Lower lobe of right lung (tissue), 2 donors: ENCODE measurements around the gene PI16. TPM values are rescaled to one million over a fixed set of nuclear protein-coding genes. Genes with fewer than 3 reads are reported as not detected.
A peak's percentile ranks its signal among the peaks of the same experiment; 100 is the strongest.

Experiments
- ATAC-seq, 2 donors: fragments of 200-7000 bp; cut with Tn5 transposase; one replicate each; pipeline ENCODE4 v1.9.1; 2020 to 2022; ENCODE audit warnings: mild to moderate bottlenecking in 2 of 2, moderate library complexity in 2 of 2
- DNase-seq: peaks from one replicate; pipeline ENCODE4 v3.0.0-alpha.2; 2020
- H3K27ac ChIP-seq: fragments of 200-600 bp; one replicate; pipeline ENCODE4 v1.8.0; 2022
- H3K27me3 ChIP-seq: fragments of 200-600 bp; one replicate; pipeline ENCODE4 v1.8.0; 2022; ENCODE audit warnings: low read depth
- H3K36me3 ChIP-seq: fragments of 200-600 bp; one replicate; pipeline ENCODE4 v1.8.0; 2022; ENCODE audit warnings: mild to moderate bottlenecking
- H3K4me1 ChIP-seq: fragments of 200-600 bp; one replicate; pipeline ENCODE4 v1.8.0; 2022
- H3K4me3 ChIP-seq: fragments of 200-600 bp; one replicate; pipeline ENCODE4 v1.8.0; 2022; ENCODE audit warnings: mild to moderate bottlenecking
- H3K9me3 ChIP-seq: fragments of 200-600 bp; one replicate; pipeline ENCODE4 v1.8.0; 2022
- CTCF ChIP-seq: fragments of 200-600 bp; IDR thresholded peaks from one replicate; pipeline ENCODE4 v1.8.0; 2022; ENCODE audit warnings: antibody characterized with exemption, mild to moderate bottlenecking
- intact Hi-C: fragments of 100-400 bp; cut with DNase I; formaldehyde crosslinking; loops from one replicate; pipeline ENCODE4 v1.11.0; 2022
- total RNA-seq: library from RNA; stranded (reverse); fragmentation: NEBNext Ultra II Directional; extraction: Animal tissue kit (Norgen Biotek cat#: 25700); gene quantifications from one replicate; pipeline ENCODE4 v1.2.1, GENCODE V29; 2021
- donor health status: DM: no; HTN: yes; CAD: no; lungs with severe emphysema.

The PI16 gene
- total RNA-seq, 1 donor from 2014 or later = 11.9 TPM

GRCh38 chr6:36969988-36970891 lies 15.7 kb downstream of the PI16 start:
- no peak overlapping the region for H3K4me3 ChIP-seq
- H3K9me3 ChIP-seq = no peaks in the 10 kb centered on the region
- intact Hi-C loops = no loop called here
- H3K4me1 ChIP-seq = peaks cover 4% of the 10 kb centered on the region
- H3K36me3 ChIP-seq = peaks cover 87% of the 10 kb centered on the region
- no peak for TF ChIP-seq CTCF
- no peak for DNase-seq
- H3K27me3 ChIP-seq = no peaks in the 10 kb centered on the region
- peak overlapping the region; percentile 53 for H3K27ac ChIP-seq
- ATAC-seq = peak; percentile 10 to 11

GRCh38 chr6:36970892-36971842 lies 16.6 kb downstream of the PI16 start:
- H3K9me3 ChIP-seq = no peaks in the 10 kb centered on the region
- no peak for TF ChIP-seq CTCF
- H3K4me3 ChIP-seq = no peak overlapping the region
- peaks cover 6% of the 10 kb centered on the region for H3K4me1 ChIP-seq
- H3K36me3 ChIP-seq = peaks cover 96% of the 10 kb centered on the region
- no peak for ATAC-seq
- no peak for DNase-seq
- no peaks in the 10 kb centered on the region for H3K27me3 ChIP-seq
- intact Hi-C loops = no loop called here
- H3K27ac ChIP-seq = peak overlapping the region; percentile 53

GRCh38 chr6:36971921-36972673 lies 17.6 kb downstream of the PI16 start:
- Histone ChIP-seq H3K4me3 (no peak overlapping the region), H3K9me3 (no peaks in the 10 kb centered on the region), H3K27me3 (no peaks in the 10 kb centered on the region), H3K27ac (peak overlapping the region; percentile 21), H3K4me1 (peaks cover 9% of the 10 kb centered on the region), H3K36me3 (peaks cover 100% of the 10 kb centered on the region)
- DNase-seq (no peak), ATAC-seq (no peak)
- TF ChIP-seq CTCF = no peak
- intact Hi-C loops = no loop called here

GRCh38 chr6:36973190-36973589 lies 18.7 kb downstream of the PI16 start:
- DNase-seq = no peak
- Histone ChIP-seq H3K36me3 (peaks cover 100% of the 10 kb centered on the region), H3K27me3 (no peaks in the 10 kb centered on the region), H3K4me3 (no peak overlapping the region), H3K27ac (no peak overlapping the region), H3K4me1 (peaks cover 10% of the 10 kb centered on the region), H3K9me3 (no peaks in the 10 kb centered on the region)
- ATAC-seq = no peak
- intact Hi-C loops = no loop called here
- no peak for TF ChIP-seq CTCF

- intact Hi-C loops = no loop called here
- Histone ChIP-seq H3K27ac (no peak overlapping the region), H3K4me1 (peaks cover 11% of the 10 kb centered on the region), H3K9me3 (no peaks in the 10 kb centered on the region), H3K27me3 (no peaks in the 10 kb centered on the region), H3K36me3 (peaks cover 100% of the 10 kb centered on the region), H3K4me3 (no peak overlapping the region)
- ATAC-seq (no peak), DNase-seq (no peak)
- TF ChIP-seq CTCF = no peak
Measured at GRCh38 chr6:36973647-36974046, 19.1 kb downstream of the PI16 start.
